GM20000 (cell line): ENCODE measurements around the gene GALNT2.

Experiments used
- DNase-seq: peaks from one replicate; pipeline ENCODE4 v3.0.0; 2012; ENCODE audit warnings: low spot score
- TF ChIP-seq, protein P1 (sequence below): IDR thresholded peaks from 2 replicates; pipeline ENCODE4 v1.5.1; 2012; ENCODE audit warnings: mild to moderate bottlenecking, control low read depth; ENCODE audit errors: extremely low read depth, missing control alignments

GALNT2 gene

DNA sequence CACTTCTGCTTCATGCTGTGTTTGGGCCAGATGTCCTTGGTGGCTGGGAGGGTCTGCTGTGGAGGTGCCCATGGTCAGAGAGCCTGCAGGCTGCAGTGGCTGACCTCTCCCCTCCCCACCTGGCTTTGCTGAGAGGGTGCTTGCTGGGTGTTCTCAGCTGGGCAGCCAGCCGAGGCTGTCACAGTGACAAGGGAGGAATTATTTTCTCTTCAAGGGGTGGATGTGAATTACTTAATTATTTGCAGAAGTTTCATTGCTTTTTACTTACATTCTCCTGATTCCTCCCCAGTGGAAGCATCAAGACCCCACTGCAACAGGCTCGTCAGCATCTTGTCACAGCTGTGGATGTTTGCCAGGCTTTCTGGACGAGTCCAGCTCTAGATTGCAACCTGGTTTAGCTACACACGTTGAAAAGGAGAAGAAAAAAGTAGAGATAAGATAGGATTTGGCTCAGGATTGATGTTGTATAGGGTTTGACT is 70.3 kb downstream of the GALNT2 start:
- TF ChIP-seq, protein P1, sequence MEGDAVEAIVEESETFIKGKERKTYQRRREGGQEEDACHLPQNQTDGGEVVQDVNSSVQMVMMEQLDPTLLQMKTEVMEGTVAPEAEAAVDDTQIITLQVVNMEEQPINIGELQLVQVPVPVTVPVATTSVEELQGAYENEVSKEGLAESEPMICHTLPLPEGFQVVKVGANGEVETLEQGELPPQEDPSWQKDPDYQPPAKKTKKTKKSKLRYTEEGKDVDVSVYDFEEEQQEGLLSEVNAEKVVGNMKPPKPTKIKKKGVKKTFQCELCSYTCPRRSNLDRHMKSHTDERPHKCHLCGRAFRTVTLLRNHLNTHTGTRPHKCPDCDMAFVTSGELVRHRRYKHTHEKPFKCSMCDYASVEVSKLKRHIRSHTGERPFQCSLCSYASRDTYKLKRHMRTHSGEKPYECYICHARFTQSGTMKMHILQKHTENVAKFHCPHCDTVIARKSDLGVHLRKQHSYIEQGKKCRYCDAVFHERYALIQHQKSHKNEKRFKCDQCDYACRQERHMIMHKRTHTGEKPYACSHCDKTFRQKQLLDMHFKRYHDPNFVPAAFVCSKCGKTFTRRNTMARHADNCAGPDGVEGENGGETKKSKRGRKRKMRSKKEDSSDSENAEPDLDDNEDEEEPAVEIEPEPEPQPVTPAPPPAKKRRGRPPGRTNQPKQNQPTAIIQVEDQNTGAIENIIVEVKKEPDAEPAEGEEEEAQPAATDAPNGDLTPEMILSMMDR, result no peak
- no peak for DNase-seq

DNA sequence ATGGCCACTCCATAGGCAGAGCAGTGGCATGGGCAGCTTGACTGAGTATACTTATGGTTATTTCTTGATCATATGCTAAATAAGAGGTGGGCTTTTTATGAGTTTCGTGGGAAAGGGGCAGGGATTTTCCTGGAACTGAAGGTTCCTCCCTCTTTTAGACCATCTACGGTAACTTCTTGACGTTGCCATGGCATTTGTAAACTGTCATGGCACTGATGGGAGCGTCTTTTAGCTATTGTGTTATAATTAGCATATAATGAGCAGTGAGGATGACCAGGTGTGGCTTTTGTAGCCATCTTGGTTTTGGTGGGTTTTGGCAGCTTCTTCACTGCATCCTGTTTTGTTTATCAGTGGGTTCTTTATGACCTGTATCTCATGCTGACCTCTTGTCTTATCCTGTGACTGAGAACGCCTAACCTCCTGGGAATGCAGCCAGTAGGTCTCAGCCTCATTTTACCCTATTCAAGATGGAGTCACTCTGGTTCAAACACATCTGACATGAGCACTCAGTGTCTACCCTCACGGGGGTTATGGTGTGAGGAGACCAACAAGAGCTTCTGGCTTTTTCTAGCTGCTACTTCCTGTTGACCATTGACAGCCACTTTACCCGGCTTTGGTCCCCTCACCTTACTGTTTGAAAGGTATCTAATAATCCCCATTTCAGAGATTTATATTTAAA is 71.7 kb downstream of the GALNT2 start:
- DNase-seq, result no peak
- TF ChIP-seq, protein P1, result no peak

DNA sequence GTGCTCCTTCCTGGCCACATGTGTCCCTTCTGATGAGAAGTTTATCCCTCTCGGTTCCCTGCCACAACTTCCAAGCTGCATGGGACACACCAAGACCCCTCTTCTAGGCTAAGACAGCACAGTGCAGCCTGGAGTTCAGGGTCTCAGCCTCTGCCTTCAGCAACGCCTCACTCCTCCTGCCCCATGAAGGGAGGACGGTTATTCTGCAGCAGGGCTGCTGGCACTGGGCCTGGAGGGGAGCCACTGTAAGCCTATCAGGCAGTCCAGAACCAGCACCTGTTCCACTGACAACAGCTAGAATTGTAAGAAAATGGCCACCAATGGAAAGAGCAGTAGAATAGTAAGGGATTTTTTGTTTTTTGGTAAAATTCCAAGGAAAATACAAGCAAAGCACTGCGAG is 72.3 kb downstream of the GALNT2 start:
- TF ChIP-seq, protein P1, result no peak
- DNase-seq, result no peak

DNA sequence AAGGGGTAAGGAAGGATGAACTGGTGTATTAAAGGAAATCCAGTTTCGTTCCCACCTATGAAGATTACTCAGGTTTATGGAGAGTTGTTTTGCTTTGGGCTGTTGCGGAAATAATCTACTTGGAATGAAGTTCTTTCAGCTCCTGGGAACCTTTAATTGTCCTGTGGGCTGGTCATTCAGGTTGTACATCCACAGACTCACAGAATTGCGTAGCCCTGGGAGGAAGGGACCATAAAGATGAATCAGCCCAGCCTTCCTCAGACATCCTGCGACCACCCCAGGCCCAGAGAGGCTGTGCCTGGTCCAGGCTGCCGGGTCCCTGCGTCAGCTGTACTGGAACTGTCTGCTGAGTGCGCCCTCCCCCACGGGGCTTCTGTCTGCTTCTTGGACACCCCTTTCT is 72.7 kb downstream of the GALNT2 start:
- no peak for DNase-seq
- TF ChIP-seq, protein P1, result no peak

DNA sequence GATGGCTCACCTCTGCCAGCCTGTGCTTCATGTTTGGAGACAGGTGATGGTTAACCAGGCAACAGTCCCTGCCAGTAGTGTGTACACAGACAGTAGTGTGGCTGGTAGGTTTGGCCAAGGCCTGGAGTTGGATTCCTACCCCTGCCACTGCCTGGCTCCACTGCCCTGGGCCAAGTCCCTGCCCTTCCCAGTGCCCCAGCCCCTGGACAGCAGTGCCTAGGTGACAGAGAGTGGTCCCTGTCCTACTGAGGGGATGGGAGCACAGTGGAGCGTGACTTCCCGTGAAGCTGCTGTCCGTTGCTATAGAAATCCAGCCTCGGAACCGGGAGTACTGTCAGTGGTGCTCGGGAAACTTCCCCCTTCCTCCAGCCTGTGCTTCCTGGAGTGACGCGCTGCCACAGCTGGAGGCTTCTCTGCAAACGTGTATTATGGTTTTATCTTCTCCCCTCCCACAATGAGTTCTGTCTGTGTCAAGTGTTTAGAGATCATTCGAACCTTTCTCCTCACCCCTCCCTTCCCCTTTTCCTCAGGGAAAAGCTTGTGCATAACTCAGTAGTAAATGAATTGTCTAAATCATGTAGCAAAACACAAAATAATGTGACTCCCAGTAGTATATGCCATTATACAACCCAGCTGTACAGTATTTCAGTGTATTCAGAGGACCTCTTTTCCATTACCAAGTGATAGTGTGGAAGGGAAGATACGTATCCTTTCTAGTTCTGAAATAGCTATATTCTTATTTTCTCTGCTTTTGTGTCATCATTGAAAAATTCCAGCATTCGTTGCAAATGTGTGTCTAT is 73.4 kb downstream of the GALNT2 start:
- TF ChIP-seq, protein P1, result no peak
- no peak for DNase-seq

DNA sequence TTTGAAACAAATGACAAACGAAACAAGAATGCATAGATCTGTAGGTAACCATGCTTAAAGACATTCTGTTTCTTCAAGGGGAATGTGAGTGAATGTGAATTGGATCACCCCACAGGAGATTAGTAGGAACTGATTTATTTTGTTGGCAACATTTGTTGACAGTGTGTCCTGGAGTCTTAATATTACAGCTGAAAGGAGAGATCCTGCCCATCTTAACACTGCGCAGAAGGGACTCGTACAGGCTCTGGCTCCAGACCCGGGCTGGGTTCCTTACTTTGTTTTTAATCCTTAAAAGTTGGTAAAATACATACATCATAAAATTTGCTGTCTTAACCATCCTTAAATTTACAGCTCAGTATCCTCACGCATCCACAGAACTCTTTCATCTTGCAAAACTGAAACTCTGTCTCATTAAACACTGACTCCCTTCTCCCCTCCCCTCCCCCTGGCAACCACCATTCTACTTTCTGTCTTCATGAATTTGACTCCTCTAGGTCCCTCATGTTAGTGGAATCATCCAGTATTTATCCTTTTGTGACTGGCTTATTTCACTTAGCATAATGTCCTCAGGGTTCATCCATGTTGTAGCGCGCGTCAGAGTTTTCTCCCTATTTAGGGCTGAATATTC is 74.1 kb downstream of the GALNT2 start:
- TF ChIP-seq, protein P1, result no peak
- DNase-seq, result no peak
